DND-41 (cell line): ENCODE results near the gene DNAJA3.

Source experiments
- ATAC-seq: fragments of 200-7000 bp; cut with Tn5 transposase; 3 replicates; pipeline ENCODE4 v1.9.1; 2021; ENCODE audit warnings: low read depth; ENCODE audit not compliant: insufficient read depth
- DNase-seq: peaks from one replicate; pipeline ENCODE4 v3.0.0-alpha.2; 2020
- H2AFZ ChIP-seq: 2 replicates; pipeline ENCODE4 v1.6.0; 2012; ENCODE audit warnings: low read depth, low read length
- H3K27ac ChIP-seq: 2 replicates; pipeline ENCODE4 v1.5.1; 2012; ENCODE audit warnings: low read length, inconsistent platforms
- H3K27me3 ChIP-seq: fragments of 200-600 bp; sonication (generic); 2 replicates; pipeline ENCODE4 v1.6.0; 2012; ENCODE audit warnings: low read length, mild to moderate bottlenecking, inconsistent platforms; ENCODE audit not compliant: insufficient read depth, poor library complexity
- H3K36me3 ChIP-seq: 2 replicates; pipeline ENCODE4 v1.5.1; 2012; ENCODE audit warnings: low read length, inconsistent platforms; ENCODE audit not compliant: insufficient read depth
- H3K4me1 ChIP-seq: 2 replicates; pipeline ENCODE4 v1.5.1; 2012; ENCODE audit warnings: mild to moderate bottlenecking, low read length; ENCODE audit not compliant: insufficient read depth
- H3K4me2 ChIP-seq: 2 replicates; pipeline ENCODE4 v1.6.0; 2012; ENCODE audit warnings: mild to moderate bottlenecking, moderate library complexity, low read length, inconsistent platforms; ENCODE audit not compliant: insufficient read depth
- H3K4me3 ChIP-seq, 2 experiments: fragments of 200-600 bp in 1 of 2; shearing (Covaris generic) in 1 of 2; 2 replicates each; pipeline ENCODE4 v1.5.1; 2012 to 2016; ENCODE audit warnings: inconsistent platforms in 2 of 2, low read length in 2 of 2, mild to moderate bottlenecking in 2 of 2, low read depth in 1 of 2, moderate library complexity in 1 of 2
- H3K79me2 ChIP-seq: 2 replicates; pipeline ENCODE4 v1.6.0; 2012; ENCODE audit warnings: low read length, inconsistent platforms; ENCODE audit not compliant: insufficient read depth
- H3K9ac ChIP-seq: 2 replicates; pipeline ENCODE4 v1.6.0; 2012; ENCODE audit warnings: low read depth, mild to moderate bottlenecking, inconsistent platforms, low read length, moderate library complexity
- H3K9me3 ChIP-seq: 2 replicates; pipeline ENCODE4 v1.5.1; 2012; ENCODE audit warnings: low read length, moderate library complexity, mild to moderate bottlenecking, inconsistent platforms; ENCODE audit not compliant: insufficient read depth, severe bottlenecking
- H4K20me1 ChIP-seq: 2 replicates; pipeline ENCODE4 v1.6.0; 2012; ENCODE audit warnings: low read length; ENCODE audit not compliant: insufficient read depth
- CTCF ChIP-seq: IDR thresholded peaks from 2 replicates; pipeline ENCODE4 v1.5.1; 2012; ENCODE audit warnings: borderline replicate concordance, low read length, moderate library complexity, mild to moderate bottlenecking; ENCODE audit not compliant: poor library complexity, severe bottlenecking; ENCODE audit errors: extremely low read depth
- EZH2 ChIP-seq: IDR thresholded peaks from 3 replicates; pipeline ENCODE4 v1.6.1; 2012; ENCODE audit warnings: borderline replicate concordance, low read depth, mild to moderate bottlenecking, moderate library complexity, low read length, inconsistent platforms; ENCODE audit not compliant: severe bottlenecking

The DNAJA3 gene

GRCh38 chr16:4380119-4381063 lies 45.3 kb upstream of the DNAJA3 start:
- no peak overlapping the region for H3K4me2 ChIP-seq
- H3K36me3 ChIP-seq: peaks cover 29% of the 10 kb centered on the region
- no peaks in the 10 kb centered on the region for H3K27me3 ChIP-seq
- H3K79me2 ChIP-seq: no peaks in the 10 kb centered on the region
- no peak overlapping the region for H3K27ac ChIP-seq
- H4K20me1 ChIP-seq: peaks cover 37% of the 10 kb centered on the region
- no peaks in the 10 kb centered on the region for H3K4me1 ChIP-seq
- no peak for ATAC-seq
- no peak for TF ChIP-seq EZH2
- TF ChIP-seq CTCF: no peak
- no peak overlapping the region for H3K9ac ChIP-seq
- no peak overlapping the region for H3K4me3 ChIP-seq
- no peaks in the 10 kb centered on the region for H3K9me3 ChIP-seq
- no peak for DNase-seq
- H2AFZ ChIP-seq: no peak overlapping the region

- Histone ChIP-seq H2AFZ (no peak overlapping the region), H3K36me3 (peaks cover 34% of the 10 kb centered on the region), H3K4me2 (no peak overlapping the region), H3K79me2 (no peaks in the 10 kb centered on the region), H4K20me1 (peaks cover 38% of the 10 kb centered on the region), H3K4me1 (no peaks in the 10 kb centered on the region), H3K9me3 (no peaks in the 10 kb centered on the region), H3K27ac (no peak overlapping the region), H3K4me3 (no peak overlapping the region), H3K9ac (no peak overlapping the region), H3K27me3 (no peaks in the 10 kb centered on the region)
- TF ChIP-seq CTCF (no peak), EZH2 (no peak)
- ATAC-seq: no peak
- DNase-seq: no peak
Measured at GRCh38 chr16:4381072-4381934, 44.4 kb upstream of the DNAJA3 start.

DNA sequence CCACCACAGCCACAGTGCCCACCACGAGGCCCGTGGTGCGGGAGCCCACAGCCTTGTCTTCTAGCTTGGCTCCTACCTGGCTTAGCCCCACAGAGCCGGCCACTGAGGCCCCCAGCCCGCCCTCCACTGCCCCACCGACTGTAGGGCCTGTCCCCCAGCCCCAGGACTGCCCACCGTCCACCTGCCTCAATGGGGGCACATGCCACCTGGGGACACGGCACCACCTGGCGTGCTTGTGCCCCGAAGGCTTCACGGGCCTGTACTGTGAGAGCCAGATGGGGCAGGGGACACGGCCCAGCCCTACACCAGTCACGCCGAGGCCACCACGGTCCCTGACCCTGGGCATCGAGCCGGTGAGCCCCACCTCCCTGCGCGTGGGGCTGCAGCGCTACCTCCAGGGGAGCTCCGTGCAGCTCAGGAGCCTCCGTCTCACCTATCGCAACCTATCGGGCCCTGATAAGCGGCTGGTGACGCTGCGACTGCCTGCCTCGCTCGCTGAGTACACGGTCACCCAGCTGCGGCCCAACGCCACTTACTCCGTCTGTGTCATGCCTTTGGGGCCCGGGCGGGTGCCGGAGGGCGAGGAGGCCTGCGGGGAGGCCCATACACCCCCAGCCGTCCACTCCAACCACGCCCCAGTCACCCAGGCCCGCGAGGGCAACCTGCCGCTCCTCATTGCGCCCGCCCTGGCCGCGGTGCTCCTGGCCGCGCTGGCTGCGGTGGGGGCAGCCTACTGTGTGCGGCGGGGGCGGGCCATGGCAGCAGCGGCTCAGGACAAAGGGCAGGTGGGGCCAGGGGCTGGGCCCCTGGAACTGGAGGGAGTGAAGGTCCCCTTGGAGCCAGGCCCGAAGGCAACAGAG lies 43.5 kb upstream of the DNAJA3 start:
- no peak overlapping the region for H3K27ac ChIP-seq

More for the DNA sequence above, 43.5 kb upstream of the DNAJA3 start:
- Histone ChIP-seq H3K4me3 (no peak overlapping the region), H3K9ac (no peak overlapping the region), H4K20me1 (peaks cover 39% of the 10 kb centered on the region), H2AFZ (no peak overlapping the region), H3K36me3 (peaks cover 43% of the 10 kb centered on the region), H3K4me1 (no peaks in the 10 kb centered on the region), H3K79me2 (no peaks in the 10 kb centered on the region), H3K27me3 (no peaks in the 10 kb centered on the region), H3K9me3 (no peaks in the 10 kb centered on the region), H3K4me2 (no peak overlapping the region)
- DNase-seq (no peak), ATAC-seq (no peak)
- no peak for TF ChIP-seq EZH2
- TF ChIP-seq CTCF: no peak
